Hepatic stellate cell (primary cell): ENCODE measurements around the gene ZNRF3.

ENCODE experiments used
- DNase-seq: peaks from one replicate; pipeline ENCODE4 v3.0.0; 2011; ENCODE audit warnings: low spot score

Gene ZNRF3

GRCh38 chr22:28952857-28953256 lies 69.5 kb downstream of the ZNRF3 start:
- no peak for DNase-seq

- no peak for DNase-seq
These were observed 70.0 kb downstream of the ZNRF3 start for GRCh38 chr22:28953403-28953802.

- DNase-seq: no peak
These were observed 70.9 kb downstream of the ZNRF3 start for GRCh38 chr22:28953976-28954880.

GRCh38 chr22:28955817-28956216 lies 72.4 kb downstream of the ZNRF3 start:
- no peak for DNase-seq

GRCh38 chr22:28956506-28956905 lies 73.1 kb downstream of the ZNRF3 start:
- DNase-seq: no peak

GRCh38 chr22:28958611-28959010 lies 75.2 kb downstream of the ZNRF3 start:
- no peak for DNase-seq

- no peak for DNase-seq
These were observed 78.7 kb downstream of the ZNRF3 start for GRCh38 chr22:28962042-28962554.

GRCh38 chr22:28963362-28963761 lies 80.0 kb downstream of the ZNRF3 start:
- no peak for DNase-seq

- DNase-seq: no peak
These were observed 83.8 kb downstream of the ZNRF3 start for GRCh38 chr22:28967163-28967665.

- no peak for DNase-seq
These were observed 84.6 kb downstream of the ZNRF3 start for GRCh38 chr22:28967969-28968368.

- DNase-seq: no peak
These were observed 86.2 kb downstream of the ZNRF3 start for GRCh38 chr22:28969401-28970168.

- no peak for DNase-seq
These were observed 90.0 kb downstream of the ZNRF3 start for GRCh38 chr22:28973352-28973751.

- no peak for DNase-seq
These were observed 93.7 kb downstream of the ZNRF3 start for GRCh38 chr22:28977060-28977459.

- no peak for DNase-seq
These were observed 94.2 kb downstream of the ZNRF3 start for GRCh38 chr22:28977481-28977971.

- DNase-seq: no peak
These were observed 94.8 kb downstream of the ZNRF3 start for GRCh38 chr22:28978158-28978557.

GRCh38 chr22:28978863-28979796 lies 95.8 kb downstream of the ZNRF3 start:
- DNase-seq: no peak

GRCh38 chr22:28980326-28980725 lies 97.0 kb downstream of the ZNRF3 start:
- no peak for DNase-seq

- no peak for DNase-seq
These were observed 98.6 kb downstream of the ZNRF3 start for GRCh38 chr22:28981818-28982499.

GRCh38 chr22:28983190-28983589 lies 99.8 kb downstream of the ZNRF3 start:
- no peak for DNase-seq

- no peak for DNase-seq
These were observed 100.5 kb downstream of the ZNRF3 start for GRCh38 chr22:28983788-28984441.
